ENCODE measurements around the gene SLC2A4RG.

Gene SLC2A4RG

DNA sequence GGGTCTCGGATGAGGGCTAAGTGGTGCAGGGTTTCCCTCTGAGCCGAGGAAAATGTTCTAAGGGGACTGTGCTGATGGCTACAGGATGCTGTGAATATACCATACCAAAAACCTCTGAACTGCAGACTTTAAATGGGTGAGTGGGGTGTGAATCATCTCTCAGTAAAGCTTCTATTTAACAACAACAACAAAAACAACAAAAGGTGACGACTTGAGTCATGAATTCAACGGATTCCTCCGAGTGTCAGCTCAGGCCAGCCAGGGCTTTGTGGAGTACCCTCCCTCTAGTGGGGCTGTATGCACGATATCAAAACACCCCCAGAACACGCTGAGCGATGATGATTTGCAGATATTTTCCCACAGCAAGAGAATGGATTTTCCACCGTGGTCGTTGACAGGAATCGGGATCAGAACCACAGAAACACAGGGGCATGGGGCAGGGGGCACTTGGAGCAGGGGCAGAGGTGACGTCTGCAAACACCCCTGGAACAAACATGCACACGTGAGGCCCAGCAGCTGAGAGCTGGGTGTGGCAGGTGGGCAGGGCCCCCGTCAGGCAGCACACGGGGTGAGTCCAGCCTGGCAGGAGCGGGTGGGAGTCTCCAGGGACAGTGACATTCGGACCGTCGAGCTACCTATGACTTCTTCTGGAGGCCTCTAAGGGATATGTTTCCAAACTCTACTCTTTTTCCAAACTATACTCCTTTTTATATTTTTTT is 38.6 kb downstream of the SLC2A4RG start:
- no peak for FAIRE-seq

- FAIRE-seq, result no peak
Measured at GRCh38 chr20:63778857-63779256, 39.3 kb downstream of the SLC2A4RG start.

DNA sequence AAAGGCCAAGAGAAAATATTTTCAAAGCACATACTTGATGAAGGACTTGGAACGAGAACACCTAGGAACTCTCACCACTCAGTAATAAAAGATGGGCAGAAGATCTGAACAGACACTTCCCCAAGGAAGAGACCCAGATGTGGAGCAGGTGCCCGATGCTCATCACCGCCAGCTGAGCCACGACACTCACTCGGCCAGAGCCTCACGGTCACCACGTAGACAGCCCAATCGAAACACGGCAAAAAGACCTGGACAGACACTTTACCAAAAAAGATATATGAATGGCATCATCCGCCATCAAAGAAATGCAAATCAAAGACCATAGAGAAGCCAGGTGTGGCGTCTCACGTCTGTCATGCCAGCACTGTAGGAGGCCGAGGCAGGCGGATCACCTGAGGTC is 41.6 kb downstream of the SLC2A4RG start:
- FAIRE-seq, result no peak

DNA sequence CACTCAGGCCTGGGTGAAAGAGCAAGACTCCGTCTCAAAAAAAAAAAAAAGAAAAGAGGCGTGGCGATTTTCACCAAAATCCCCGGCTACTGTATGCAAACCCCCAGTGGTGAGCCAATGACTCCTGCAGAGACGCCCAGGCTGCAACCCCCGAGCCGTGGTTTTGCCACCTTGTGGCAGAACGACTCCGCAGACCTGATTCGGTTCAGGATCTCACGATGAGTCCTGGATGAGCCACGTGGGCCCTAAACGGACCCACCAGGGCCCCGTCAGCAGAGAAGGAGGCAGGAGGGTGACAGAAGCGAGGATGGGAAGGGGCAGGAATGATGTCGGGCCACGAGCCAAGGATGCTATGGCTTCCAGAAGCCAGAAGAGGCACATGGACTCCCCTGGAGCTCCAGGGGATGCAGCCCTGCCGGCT is 42.5 kb downstream of the SLC2A4RG start:
- no peak for FAIRE-seq

DNA sequence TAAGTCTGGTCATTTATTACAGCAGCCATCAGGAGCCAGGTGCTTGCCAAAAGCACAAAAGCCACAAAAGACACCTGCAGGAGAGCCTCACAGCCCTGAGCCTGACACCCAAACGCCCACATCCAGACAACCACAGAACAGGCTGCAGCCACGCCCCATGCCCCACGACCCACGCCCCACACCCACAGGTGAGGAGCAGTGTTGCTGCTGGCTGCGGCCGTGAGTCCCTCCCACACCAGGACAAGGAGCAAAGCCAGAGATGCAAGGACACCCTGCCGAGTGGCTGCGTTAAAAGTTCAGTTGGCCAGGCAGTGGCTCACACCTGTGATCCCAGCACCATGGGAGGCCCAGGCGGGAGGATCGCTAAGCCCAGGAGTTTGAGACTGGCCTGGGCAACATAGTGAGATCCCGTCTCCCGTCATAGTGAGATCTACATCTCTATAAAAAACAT is 43.0 kb downstream of the SLC2A4RG start:
- FAIRE-seq, result no peak

- no peak for FAIRE-seq
Measured at GRCh38 chr20:63783970-63784369, 44.4 kb downstream of the SLC2A4RG start.

DNA sequence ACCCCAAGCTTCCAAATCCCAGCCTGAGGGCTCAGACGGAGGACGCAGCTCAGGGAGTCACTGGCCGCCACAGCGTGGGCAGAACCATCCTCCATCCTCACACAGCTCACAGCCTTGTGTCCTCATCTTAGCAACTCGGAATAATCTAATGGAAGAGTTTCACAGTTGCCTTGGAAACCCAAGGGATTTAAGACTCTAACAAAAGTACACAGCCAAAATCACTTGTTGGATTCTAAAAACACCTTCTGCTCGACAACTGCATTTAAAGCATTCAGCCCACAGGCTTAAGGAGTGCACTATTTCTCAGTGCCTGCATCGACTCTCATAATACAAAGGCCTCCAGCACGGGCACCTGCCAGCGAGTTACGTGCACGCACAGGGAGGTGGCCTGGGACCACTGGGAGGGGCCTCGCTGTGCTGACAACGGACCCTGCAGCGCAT is 46.1 kb downstream of the SLC2A4RG start:
- no peak for FAIRE-seq

- FAIRE-seq, result no peak
Measured at GRCh38 chr20:63787302-63787701, 47.7 kb downstream of the SLC2A4RG start.

- FAIRE-seq, result no peak
Measured at GRCh38 chr20:63787749-63788148, 48.2 kb downstream of the SLC2A4RG start.

DNA sequence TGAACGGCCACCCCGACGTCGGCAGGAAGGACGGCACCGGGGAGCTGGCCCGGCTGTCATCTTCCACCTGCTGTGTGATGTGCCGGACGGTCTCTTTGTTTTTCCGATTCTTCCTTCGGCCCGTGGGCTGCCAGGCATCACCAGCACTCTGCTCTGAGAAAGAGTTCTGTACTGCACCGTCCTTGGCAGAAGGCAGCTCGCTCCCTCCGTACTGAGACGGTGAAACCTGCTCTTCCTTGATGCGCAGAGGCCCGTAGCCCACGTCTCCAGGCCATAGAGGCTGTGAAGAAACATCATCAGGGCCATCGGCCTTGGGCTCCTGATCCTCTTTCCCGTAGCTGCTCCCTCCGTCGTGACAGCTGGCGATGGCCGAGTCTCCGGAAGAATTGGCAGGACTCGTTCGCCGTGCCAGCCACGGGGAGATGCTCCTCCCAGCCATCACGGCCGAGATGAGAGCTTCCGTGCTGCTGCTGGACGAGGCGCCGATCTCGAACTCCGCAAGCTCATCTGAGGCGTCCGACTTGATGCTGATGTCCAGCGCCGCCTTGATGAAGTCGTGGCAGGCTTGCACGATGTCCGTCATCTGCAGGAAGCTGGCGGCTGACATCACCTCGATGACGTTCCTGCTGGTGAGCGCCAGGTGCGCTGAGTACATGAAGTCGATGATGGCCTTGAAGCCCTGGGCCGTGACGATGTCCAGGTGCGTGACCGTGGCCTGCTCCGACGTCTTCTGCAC is 50.4 kb downstream of the SLC2A4RG start:
- FAIRE-seq, result no peak

- no peak for FAIRE-seq
Measured at GRCh38 chr20:63790572-63791168, 51.1 kb downstream of the SLC2A4RG start.

DNA sequence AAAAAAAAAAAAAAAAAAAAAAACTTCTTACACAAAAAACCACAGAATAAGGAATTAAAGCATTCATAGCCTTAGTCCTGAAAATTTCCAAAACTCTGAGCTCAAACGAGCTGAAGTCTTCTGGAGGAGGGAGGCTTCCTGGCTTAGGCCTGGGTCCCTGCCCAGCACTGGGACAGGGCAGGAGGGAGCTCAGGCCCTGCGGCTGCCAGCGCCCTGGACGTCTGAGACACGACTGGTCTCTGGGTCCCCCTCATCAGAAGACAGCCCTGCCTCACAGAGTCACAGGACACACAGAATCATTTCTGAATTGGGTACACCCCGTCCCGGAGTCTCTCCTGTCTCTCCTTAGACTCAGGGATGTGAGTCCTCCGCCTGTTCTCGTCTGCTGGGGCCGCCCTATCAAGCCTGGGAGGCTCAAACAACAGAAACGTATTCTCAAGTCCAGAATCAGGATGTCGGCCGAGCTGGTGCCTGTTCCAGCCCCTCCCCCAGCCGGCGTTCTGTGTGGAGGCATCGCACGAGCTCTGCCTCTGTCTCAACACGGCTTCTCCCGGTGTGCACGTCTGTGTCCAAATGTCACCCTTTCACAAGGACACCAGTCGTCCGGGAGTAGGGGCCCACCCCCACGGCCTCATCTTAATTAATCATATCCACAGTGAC is 52.1 kb downstream of the SLC2A4RG start:
- no peak for FAIRE-seq

DNA sequence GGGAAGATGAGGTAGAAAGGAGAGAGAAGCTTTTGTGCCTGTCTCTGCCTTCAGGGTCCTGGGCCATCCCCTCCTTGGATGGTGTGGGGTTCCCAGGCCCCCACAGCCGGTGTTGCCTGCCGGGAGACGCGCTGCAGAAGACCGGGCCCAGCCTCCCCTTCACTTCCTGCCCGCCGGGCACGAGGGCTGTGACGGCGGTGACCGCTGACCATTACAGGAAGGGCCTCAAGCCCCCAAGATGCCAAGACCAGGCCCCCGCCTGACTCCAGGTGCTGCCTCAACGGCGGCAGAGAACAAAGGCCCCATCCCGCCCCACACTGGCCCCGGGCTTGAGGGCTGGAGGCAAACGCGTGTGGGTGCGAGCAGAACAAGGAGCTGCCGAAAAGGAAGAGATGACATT is 53.3 kb downstream of the SLC2A4RG start:
- FAIRE-seq, result no peak

All from TTC549 (cell line).